ENCODE data around the gene SBF2.

DNA sequence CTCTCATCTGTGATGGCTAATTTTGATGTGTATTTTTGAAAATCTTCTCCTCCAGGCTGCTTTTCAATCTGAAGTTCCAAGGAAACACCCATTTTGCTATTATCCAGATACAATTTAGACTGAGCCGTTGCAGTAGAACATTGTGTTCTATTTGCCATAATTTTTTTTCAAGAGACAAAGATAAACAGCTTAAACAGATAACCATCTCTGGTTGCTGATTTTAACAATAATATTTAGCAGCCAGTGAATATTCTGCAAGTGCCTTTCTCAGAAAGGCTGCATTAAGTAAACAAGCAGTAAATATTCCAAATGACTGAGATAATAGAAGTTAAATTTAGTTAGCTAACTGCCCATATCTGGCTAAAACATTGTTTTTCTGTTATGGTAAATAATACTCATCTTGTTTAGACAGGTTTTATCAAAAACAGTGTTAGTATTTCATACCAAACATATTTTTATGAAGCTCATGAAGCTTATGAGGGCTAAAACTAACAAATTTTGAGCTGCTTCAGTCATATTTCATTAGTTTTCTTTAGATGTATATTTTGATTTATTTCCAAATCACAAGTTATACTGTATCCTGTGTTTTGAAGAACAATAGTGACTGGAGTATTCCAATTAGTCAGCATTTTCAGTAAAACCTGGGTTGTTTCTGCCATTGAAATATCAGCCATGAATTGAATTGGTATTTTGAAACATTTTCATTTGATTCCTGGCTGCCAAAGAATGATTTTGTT lies 206.7 kb downstream of the SBF2 start:
- TF ChIP-seq, protein P1, sequence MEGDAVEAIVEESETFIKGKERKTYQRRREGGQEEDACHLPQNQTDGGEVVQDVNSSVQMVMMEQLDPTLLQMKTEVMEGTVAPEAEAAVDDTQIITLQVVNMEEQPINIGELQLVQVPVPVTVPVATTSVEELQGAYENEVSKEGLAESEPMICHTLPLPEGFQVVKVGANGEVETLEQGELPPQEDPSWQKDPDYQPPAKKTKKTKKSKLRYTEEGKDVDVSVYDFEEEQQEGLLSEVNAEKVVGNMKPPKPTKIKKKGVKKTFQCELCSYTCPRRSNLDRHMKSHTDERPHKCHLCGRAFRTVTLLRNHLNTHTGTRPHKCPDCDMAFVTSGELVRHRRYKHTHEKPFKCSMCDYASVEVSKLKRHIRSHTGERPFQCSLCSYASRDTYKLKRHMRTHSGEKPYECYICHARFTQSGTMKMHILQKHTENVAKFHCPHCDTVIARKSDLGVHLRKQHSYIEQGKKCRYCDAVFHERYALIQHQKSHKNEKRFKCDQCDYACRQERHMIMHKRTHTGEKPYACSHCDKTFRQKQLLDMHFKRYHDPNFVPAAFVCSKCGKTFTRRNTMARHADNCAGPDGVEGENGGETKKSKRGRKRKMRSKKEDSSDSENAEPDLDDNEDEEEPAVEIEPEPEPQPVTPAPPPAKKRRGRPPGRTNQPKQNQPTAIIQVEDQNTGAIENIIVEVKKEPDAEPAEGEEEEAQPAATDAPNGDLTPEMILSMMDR (conservative IDR thresholded peaks at IDR 0.05 in 1 of 2, IDR thresholded peaks at IDR 0.05 in 1 of 2; ENCODE audit: extremely low read depth in 1 of 2, insufficient read depth in 1 of 2, low read depth in 1 of 2, low read length in 2 of 2) = no peak
- TF ChIP-seq EZH2 (IDR thresholded peaks at IDR 0.05; ENCODE audit: borderline replicate concordance, low read length) = no peak

Data from mammary epithelial cell (primary cell).